ENCODE measurements around the gene BCL11B.

The BCL11B gene

DNA sequence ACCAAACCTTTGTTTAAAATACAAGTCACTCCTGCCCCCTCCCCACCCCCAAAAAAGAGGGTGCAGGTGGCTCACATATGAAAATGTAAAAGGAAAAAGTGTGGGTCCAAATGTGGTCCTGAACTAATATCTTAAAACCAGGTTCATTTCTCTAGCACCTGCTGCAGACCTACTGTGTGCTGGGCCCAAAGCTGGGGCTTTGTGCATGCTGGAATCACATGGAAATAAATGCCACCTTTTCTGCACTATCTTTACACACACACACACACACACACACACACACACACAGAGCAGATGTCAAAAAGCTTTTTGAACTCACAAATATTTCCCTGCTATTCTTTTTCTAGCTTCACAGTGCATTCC is 3.2 kb upstream of the BCL11B start:
- no peak for TF ChIP-seq CREB1 (IDR thresholded peaks at IDR 0.05; ENCODE audit: low read depth)
- TF ChIP-seq, protein P1, sequence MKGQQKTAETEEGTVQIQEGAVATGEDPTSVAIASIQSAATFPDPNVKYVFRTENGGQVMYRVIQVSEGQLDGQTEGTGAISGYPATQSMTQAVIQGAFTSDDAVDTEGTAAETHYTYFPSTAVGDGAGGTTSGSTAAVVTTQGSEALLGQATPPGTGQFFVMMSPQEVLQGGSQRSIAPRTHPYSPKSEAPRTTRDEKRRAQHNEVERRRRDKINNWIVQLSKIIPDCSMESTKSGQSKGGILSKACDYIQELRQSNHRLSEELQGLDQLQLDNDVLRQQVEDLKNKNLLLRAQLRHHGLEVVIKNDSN (IDR thresholded peaks at IDR 0.05) = no peak
- no peak for TF ChIP-seq ZBTB7A (IDR thresholded peaks at IDR 0.05; ENCODE audit: low read depth)
- TF ChIP-seq YY1 (IDR thresholded peaks at IDR 0.05; ENCODE audit: low read depth) = no peak
- TF ChIP-seq CEBPB (IDR thresholded peaks at IDR 0.05) = no peak

DNA sequence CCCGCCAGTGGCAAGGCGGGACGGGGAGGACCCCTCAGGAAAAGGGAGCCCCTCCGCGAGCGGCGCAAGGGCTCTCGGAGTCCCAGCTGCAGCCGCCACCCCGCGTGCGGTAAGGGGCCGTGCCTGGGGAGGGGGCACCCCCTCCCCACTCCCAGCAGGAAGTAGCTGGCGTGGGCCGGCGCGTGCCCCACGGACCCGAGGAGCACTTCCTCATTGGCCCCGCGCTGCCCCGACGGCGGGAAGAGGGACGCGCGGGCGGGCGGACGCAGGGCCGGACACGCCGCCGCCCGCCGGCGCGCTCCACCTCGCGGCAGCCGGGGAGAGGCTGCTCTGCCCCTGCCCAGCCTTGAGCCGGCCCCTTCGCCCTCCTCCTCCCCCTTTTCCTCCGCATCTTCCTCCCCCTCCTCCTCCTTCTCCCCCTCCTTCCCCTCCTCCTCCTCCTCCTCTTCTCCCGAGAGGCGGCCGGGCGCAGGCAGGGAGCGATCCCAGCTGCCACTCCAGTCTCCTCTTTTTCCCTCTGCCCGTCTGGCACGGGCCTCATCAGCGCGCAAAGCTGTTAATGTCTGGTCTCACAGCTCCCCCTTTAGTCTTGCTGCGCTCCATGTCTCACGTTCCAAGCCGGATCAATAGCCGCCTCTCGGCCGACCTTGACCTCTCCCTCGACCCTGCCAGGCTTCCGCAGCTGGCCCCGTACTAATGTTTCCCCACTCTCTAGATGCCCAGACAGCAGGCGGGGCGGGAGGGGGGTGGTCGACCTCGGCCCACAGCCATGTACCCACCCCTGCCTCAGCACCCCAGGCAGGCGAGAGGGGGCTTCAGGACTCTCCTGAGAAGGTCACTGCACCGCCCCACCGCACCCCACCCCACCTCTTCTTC is 2.6 kb upstream of the BCL11B start:
- TF ChIP-seq, protein P2, sequence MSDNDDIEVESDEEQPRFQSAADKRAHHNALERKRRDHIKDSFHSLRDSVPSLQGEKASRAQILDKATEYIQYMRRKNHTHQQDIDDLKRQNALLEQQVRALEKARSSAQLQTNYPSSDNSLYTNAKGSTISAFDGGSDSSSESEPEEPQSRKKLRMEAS (IDR thresholded peaks at IDR 0.05) = peak; percentile 43; the same call in 1 of the 2 replicates
- TF ChIP-seq RAD21 (IDR thresholded peaks at IDR 0.05; ENCODE audit: low read depth) = peak; percentile 59
- TF ChIP-seq ZBTB7A (IDR thresholded peaks at IDR 0.05; ENCODE audit: low read depth) = no peak; the same call in 1 of the 2 replicates
- TF ChIP-seq CREB1 (IDR thresholded peaks at IDR 0.05; ENCODE audit: low read depth) = no peak
- no peak for TF ChIP-seq CEBPB (IDR thresholded peaks at IDR 0.05)
- TF ChIP-seq YY1 (IDR thresholded peaks at IDR 0.05; ENCODE audit: low read depth) = no peak

DNA sequence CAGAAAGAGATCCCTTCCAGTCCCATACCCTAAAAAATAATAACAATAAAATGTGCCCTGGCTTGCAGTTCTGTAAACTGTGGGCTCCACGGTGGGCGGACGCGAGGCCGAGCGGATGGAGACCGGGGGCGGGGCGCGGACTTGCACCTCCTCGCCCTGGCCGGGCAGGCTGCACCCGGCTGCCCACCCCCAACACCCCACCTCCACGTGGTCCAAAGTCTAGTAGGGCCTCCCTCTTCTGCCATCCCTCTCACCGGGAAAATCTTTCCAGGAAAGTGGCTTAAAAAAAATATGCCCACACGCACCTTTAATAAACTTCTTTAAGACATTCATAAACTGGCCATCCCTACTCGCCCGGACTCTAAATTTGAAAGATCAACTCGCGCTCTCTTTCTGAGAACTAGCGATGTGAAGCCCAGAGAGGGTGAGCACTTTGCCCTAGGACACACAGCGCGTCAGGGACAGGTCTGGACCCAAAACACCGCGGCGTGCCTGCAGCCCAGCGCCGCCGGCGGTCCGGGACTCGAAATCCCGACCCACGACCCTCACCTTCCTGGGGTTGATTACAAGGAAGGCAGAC is 1.9 kb upstream of the BCL11B start:
- TF ChIP-seq CREB1 (IDR thresholded peaks at IDR 0.05; ENCODE audit: low read depth) = no peak
- no peak for TF ChIP-seq EP300 (IDR thresholded peaks at IDR 0.05; ENCODE audit: borderline replicate concordance)
- no peak for TF ChIP-seq TAF1 (IDR thresholded peaks at IDR 0.05; ENCODE audit: low read depth)
- no peak for TF ChIP-seq YY1 (IDR thresholded peaks at IDR 0.05; ENCODE audit: low read depth)
- TF ChIP-seq FOXM1 (IDR thresholded peaks at IDR 0.05; ENCODE audit: borderline replicate concordance, low read depth) = no peak
- TF ChIP-seq, protein P2 (IDR thresholded peaks at IDR 0.05) = no peak

DNA sequence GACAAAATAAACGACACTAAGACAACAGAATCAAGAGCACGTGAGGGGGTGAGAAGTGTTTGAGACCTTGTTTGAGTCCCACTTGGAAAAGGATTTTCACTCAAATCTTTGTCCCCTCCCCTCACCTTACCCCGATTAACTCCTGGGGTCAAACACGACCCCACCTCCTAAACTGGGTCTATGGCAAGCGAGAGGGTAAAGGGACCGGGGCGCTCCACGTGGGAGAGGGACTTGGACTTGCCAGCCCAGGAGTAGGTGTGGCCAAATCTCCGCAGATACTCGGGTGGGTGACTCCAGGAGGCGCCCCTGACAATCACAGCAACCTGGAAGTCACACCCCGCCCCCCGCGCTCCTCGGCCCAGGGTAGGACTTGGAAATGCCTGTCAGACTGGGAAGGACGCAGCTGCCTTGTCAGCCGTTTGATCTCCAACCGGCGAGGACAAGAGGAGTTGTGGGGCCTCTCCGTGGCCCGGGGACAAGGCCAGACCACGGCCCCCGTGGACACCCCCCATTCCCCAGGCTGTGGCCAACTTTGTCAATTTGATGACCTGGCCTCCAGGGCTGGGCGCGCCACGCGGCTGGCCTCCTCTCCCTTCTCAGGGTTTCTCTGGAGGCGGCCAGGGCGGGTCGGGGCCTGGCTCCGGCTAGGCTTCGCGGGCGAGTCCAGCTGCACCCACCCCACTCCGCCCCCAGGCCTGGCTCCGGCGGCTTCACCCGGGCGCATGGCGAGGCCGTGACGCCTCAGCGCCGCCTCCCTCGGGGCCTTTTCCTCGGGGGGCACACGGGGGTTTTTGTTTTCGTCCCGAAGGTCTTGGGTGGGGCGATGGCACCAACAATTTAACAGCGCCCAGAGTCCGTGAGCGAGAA is 1.1 kb upstream of the BCL11B start:
- TF ChIP-seq RAD21 (IDR thresholded peaks at IDR 0.05; ENCODE audit: low read depth) = no peak
- no peak for TF ChIP-seq TAF1 (IDR thresholded peaks at IDR 0.05; ENCODE audit: low read depth)
- TF ChIP-seq YY1 (IDR thresholded peaks at IDR 0.05; ENCODE audit: low read depth) = no peak
- TF ChIP-seq TEAD4 (IDR thresholded peaks at IDR 0.05) = no peak
- no peak for TF ChIP-seq EGR1 (IDR thresholded peaks at IDR 0.05)
- TF ChIP-seq, protein P3, sequence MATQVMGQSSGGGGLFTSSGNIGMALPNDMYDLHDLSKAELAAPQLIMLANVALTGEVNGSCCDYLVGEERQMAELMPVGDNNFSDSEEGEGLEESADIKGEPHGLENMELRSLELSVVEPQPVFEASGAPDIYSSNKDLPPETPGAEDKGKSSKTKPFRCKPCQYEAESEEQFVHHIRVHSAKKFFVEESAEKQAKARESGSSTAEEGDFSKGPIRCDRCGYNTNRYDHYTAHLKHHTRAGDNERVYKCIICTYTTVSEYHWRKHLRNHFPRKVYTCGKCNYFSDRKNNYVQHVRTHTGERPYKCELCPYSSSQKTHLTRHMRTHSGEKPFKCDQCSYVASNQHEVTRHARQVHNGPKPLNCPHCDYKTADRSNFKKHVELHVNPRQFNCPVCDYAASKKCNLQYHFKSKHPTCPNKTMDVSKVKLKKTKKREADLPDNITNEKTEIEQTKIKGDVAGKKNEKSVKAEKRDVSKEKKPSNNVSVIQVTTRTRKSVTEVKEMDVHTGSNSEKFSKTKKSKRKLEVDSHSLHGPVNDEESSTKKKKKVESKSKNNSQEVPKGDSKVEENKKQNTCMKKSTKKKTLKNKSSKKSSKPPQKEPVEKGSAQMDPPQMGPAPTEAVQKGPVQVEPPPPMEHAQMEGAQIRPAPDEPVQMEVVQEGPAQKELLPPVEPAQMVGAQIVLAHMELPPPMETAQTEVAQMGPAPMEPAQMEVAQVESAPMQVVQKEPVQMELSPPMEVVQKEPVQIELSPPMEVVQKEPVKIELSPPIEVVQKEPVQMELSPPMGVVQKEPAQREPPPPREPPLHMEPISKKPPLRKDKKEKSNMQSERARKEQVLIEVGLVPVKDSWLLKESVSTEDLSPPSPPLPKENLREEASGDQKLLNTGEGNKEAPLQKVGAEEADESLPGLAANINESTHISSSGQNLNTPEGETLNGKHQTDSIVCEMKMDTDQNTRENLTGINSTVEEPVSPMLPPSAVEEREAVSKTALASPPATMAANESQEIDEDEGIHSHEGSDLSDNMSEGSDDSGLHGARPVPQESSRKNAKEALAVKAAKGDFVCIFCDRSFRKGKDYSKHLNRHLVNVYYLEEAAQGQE (IDR thresholded peaks at IDR 0.05; ENCODE audit: low read depth) = no peak
- TF ChIP-seq ZBTB7A (IDR thresholded peaks at IDR 0.05; ENCODE audit: low read depth) = no peak
- no peak for TF ChIP-seq CEBPB (IDR thresholded peaks at IDR 0.05)
- no peak for TF ChIP-seq FOXM1 (IDR thresholded peaks at IDR 0.05; ENCODE audit: borderline replicate concordance, low read depth)
- TF ChIP-seq TCF12 (IDR thresholded peaks at IDR 0.05; ENCODE audit: low read depth) = no peak
- TF ChIP-seq CREB1 (IDR thresholded peaks at IDR 0.05; ENCODE audit: low read depth) = no peak
- TF ChIP-seq, protein P2 (IDR thresholded peaks at IDR 0.05) = no peak
- TF ChIP-seq EP300 (IDR thresholded peaks at IDR 0.05; ENCODE audit: borderline replicate concordance) = no peak
- TF ChIP-seq NFIC (IDR thresholded peaks at IDR 0.05) = no peak
- TF ChIP-seq, protein P1 (IDR thresholded peaks at IDR 0.05) = no peak

DNA sequence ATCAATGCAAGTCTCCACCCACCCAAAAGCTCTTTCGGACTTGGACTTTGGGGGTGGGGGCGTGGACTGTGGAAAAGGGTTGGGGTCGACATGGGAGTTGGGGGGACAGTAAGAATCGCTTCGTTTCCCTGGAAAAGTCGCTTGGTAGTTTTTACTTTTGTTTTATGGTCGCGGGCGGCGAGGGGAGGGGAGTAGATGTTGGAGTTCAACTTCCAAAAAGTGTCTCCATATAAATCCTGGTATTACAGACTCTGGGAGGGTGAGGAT is 568 bp upstream of the BCL11B start:
- TF ChIP-seq, protein P2 (IDR thresholded peaks at IDR 0.05) = no peak
- TF ChIP-seq NFIC (IDR thresholded peaks at IDR 0.05) (no peak), CREB1 (IDR thresholded peaks at IDR 0.05; ENCODE audit: low read depth) (no peak), CEBPB (IDR thresholded peaks at IDR 0.05) (no peak), EP300 (IDR thresholded peaks at IDR 0.05; ENCODE audit: borderline replicate concordance) (no peak), TCF12 (IDR thresholded peaks at IDR 0.05; ENCODE audit: low read depth) (no peak), TEAD4 (IDR thresholded peaks at IDR 0.05) (no peak), EGR1 (IDR thresholded peaks at IDR 0.05) (no peak), ZBTB7A (IDR thresholded peaks at IDR 0.05; ENCODE audit: low read depth) (no peak), FOXM1 (IDR thresholded peaks at IDR 0.05; ENCODE audit: borderline replicate concordance, low read depth) (no peak), YY1 (IDR thresholded peaks at IDR 0.05; ENCODE audit: low read depth) (no peak), TAF1 (IDR thresholded peaks at IDR 0.05; ENCODE audit: low read depth) (no peak), RAD21 (IDR thresholded peaks at IDR 0.05; ENCODE audit: low read depth) (no peak)
- TF ChIP-seq, protein P3 (IDR thresholded peaks at IDR 0.05; ENCODE audit: low read depth) = no peak
- TF ChIP-seq, protein P1 (IDR thresholded peaks at IDR 0.05) = no peak

Measured in Ishikawa (cell line).